ENCODE results near the gene NOS1.

Gene NOS1

GRCh38 chr12:117165342-117165741 lies 196.1 kb downstream of the NOS1 start:
- DNase-seq, result no peak

DNA sequence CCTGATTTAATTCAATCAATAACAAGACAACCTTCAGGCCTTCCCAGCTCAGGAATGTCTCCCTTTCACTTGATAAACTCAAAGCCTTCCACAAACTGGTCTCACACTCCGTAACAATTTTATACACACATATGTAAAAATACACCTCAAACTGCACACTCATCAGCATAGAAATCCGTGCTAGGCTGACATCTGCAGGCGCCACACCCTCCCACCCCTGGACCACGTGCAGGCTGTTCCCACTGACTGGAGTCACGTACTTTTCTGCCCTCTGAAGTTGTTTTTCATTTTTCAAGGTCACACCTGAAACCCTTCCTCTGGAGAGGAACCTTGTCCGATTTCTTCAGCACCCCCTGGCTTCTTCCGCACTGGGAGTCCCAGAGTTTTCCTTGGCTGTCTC lies 198.8 kb downstream of the NOS1 start:
- DNase-seq, result no peak

GRCh38 chr12:117162167-117162539 lies 199.3 kb downstream of the NOS1 start:
- no peak for DNase-seq

- DNase-seq, result no peak
Measured at GRCh38 chr12:117161460-117162166, 199.8 kb downstream of the NOS1 start.

- no peak for DNase-seq
Measured at GRCh38 chr12:117159674-117160073, 201.8 kb downstream of the NOS1 start.

GRCh38 chr12:117158911-117159553 lies 202.4 kb downstream of the NOS1 start:
- DNase-seq, result no peak
